Pulmonary artery endothelial cell (primary cell): ENCODE measurements around the gene SLC13A5. TPM values are rescaled to one million over a fixed set of nuclear protein-coding genes. Genes with fewer than 3 reads are reported as not detected.
"Not testable (repeated sequence)": the region's sequence is repeated elsewhere in the genome, so short reads cannot be mapped to it uniquely, and the experiment has no call there.

Experiments used
- DNase-seq: peaks from one replicate; pipeline ENCODE4 v3.0.0-alpha.2; 2011; ENCODE audit warnings: low read depth, low spot score
- total RNA-seq: library from RNA; depleted of rRNA; stranded (reverse); fragments of >200 nt; gene quantifications from 2 replicates; pipeline ENCODE4 v1.2.3, GENCODE V29; 2014

SLC13A5 gene
- not detected in 2 replicates for total RNA-seq

GRCh38 chr17:6713130-6713917 is at the start of gene SLC13A5:
SLC13A5 (minus strand) TSS chr17:6713369; CDS start chr17:6713333, 36 bp downstream.
- no peak for DNase-seq

DNA sequence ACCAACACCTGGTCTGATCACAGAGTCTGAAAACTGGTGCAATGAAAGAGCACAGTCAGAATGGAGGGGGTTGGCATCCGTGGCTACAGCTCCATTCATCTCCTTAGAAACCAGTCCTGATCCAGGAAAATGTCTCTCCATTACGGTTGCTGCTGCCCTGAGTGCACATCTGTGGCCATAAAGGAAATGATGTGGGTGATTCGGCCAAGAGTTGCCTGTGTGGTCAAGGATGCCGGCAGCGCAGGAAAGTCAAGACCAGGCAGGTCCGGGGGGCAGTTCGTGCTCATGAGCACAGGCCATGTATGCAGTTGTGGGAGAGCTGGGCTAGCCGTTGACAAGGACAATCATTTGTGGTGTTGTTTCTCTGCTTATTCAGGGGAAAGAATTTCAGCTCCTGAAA is 48.6 kb upstream of the SLC13A5 start:
- DNase-seq = no peak

- DNase-seq = no peak
Measured at GRCh38 chr17:6757747-6758146, 44.6 kb upstream of the SLC13A5 start.

- DNase-seq = no peak
Measured at GRCh38 chr17:6756425-6757031, 43.4 kb upstream of the SLC13A5 start.

- no peak for DNase-seq
Measured at GRCh38 chr17:6755731-6756184, 42.6 kb upstream of the SLC13A5 start, which contains the start of gene XAF1. XAF1 (plus strand) TSS chr17:6756046; CDS start chr17:6756079, 33 bp downstream.

GRCh38 chr17:6755281-6755680 is 42.1 kb upstream of the SLC13A5 start:
- no peak for DNase-seq

- no peak for DNase-seq
Measured at GRCh38 chr17:6753546-6753945, 40.4 kb upstream of the SLC13A5 start.

DNA sequence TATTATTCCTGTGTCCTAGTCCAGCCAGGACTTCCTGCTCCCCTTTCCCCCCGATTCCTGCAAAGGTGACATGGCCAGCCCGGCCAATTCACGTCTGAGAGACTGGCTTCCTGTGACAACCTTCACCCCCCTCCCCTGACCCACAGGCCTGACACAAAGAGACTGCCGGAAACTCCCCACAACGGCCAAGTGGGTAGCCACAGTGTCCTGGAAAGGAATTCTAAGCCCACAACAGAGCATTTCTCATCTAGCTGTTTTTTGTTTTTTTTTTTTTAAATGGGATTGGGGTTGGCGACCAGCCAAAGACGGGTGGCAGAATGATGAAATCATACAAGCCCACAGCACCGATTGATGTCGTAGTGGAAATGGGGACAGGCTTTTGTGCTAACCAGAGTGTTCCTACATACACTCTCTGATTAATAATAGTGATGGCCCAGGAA is 39.9 kb upstream of the SLC13A5 start:
- DNase-seq = peak; percentile 75

DNA sequence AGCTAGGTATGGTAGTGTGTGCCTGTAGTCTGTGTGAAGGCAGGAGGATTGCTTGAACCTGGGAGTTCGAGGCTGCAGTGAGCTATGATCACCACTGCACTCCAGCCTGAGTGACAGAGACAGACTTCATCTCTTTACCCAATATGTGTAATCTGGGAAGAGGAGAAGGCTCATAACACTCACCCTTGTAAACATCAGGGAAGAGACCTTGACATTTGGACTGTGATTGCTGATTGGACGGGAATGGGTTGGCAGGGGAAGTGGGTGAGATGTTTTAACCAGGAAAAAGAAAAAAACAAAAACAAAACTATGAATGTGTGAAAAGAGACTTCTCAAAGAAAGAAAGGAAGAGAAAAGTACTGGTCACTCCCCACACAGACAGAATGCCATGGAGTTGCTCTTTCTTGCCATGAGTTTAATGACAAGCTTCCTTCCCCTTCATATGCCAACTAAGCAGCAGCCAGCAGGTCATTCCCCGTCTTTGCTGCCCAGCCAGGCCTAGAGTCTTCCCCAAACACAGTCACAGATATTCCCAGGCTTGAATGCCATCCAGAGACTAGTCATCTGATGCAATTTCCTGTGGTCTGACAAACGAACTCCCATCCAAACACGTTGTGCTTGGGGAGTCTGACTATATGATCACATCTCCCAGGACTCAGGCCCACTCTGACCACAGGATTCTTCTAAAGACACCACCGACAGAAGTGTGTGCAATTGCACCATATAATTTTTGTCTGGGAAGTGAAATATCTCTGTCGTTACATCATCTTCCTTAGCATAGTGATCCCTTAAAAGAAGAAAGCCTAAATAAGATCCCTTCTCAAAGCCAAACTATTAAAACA is 39.1 kb upstream of the SLC13A5 start:
- peak; percentile 84 for DNase-seq

- DNase-seq = no peak
Measured at GRCh38 chr17:6749519-6749918, 36.4 kb upstream of the SLC13A5 start.

GRCh38 chr17:6748617-6749016 is 35.4 kb upstream of the SLC13A5 start:
- DNase-seq = no peak

- not testable (repeated sequence) for DNase-seq
Measured at GRCh38 chr17:6746665-6747064, 33.5 kb upstream of the SLC13A5 start.

GRCh38 chr17:6729531-6729930 is 16.4 kb upstream of the SLC13A5 start:
- DNase-seq = no peak

DNA sequence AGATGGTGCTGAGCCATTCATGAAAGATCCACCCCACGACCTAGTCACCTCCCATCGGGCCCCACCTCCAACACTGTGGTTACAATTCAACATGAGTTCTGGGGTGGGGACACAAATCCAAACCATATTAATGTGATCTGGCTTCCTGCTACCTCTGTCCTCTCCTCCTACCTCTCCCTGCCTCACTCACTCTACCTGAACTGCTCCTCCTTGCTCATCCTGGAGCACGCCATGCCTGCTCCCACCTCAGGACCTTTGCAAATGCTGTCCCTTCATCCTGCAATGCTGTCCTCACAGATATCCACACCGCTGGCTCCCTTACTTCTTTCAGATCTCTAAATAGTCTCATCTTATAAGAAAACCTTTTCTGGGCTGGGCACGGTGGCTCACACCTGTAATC is 10.8 kb upstream of the SLC13A5 start:
- no peak for DNase-seq

DNA sequence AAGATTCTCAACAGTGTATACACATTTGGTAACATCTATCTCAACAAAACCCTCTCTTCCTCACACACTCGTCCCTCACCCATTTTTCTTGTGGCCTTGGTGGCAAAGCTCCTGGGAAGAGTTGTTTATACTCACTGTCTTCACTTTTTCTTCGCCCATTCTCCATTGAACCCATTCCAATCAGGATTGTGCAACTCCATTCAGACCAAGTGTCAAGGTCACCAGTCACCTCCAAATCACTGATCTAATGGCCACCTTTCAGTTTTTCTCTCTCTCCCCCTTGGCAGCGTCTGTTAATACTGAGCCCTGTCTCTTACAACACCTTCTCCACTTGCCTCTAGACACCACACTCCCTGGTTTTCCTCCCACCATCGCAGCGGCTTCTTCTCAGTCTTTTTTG is 8.6 kb upstream of the SLC13A5 start:
- no peak for DNase-seq

DNA sequence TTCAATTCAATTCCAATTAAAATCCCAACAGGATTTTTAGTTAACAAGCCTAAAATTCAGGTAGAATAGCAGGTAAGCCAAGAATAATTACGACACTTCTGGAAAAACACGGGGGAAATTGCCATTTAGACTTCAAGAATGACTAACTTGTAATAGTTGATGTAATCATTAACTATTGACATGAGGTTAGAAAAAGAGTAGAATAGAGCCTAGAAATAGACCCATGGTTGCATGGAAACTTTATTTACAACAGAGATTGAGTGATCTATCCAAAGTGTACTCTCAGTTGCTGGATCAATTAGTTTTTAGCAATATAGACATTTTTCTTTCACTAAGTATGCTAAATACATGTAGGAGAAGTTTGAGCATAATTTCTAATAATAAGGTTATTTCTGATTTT is 3.6 kb upstream of the SLC13A5 start:
- no peak for DNase-seq

GRCh38 chr17:6714315-6714874 is 1.2 kb upstream of the SLC13A5 start:
- no peak for DNase-seq

DNA sequence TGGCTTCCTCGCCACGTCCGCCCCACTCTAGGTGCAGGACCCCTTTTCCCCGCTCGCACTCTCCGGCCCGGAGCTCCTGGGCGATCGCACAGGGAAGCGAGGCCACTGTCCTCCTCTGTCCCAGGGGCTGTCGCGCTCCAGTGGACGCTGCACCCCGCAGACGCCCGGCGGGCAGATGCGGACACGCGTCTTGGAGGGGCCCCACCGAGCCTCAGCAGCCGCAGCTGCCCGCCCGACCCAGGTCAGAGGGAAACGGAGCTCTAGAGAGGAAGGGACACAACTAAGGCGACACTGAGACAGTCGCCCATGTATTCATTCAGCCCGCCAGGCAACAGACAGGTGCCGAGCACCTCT is 726 bp upstream of the SLC13A5 start:
- no peak for DNase-seq

GRCh38 chr17:6712854-6713129 is 377 bp downstream of the SLC13A5 start:
- no peak for DNase-seq

- DNase-seq = no peak
Measured at GRCh38 chr17:6712058-6712853, 913 bp downstream of the SLC13A5 start.

- no peak for DNase-seq
Measured at GRCh38 chr17:6711681-6712057, 1.5 kb downstream of the SLC13A5 start.
